Measurements from ENCODE around the gene ZDHHC7. TPM values are rescaled to one million over a fixed set of nuclear protein-coding genes. Genes with fewer than 3 reads are reported as not detected.

The ZDHHC7 gene
- total RNA-seq, 1 experiment from 2014 or later = 39.9 TPM

DNA sequence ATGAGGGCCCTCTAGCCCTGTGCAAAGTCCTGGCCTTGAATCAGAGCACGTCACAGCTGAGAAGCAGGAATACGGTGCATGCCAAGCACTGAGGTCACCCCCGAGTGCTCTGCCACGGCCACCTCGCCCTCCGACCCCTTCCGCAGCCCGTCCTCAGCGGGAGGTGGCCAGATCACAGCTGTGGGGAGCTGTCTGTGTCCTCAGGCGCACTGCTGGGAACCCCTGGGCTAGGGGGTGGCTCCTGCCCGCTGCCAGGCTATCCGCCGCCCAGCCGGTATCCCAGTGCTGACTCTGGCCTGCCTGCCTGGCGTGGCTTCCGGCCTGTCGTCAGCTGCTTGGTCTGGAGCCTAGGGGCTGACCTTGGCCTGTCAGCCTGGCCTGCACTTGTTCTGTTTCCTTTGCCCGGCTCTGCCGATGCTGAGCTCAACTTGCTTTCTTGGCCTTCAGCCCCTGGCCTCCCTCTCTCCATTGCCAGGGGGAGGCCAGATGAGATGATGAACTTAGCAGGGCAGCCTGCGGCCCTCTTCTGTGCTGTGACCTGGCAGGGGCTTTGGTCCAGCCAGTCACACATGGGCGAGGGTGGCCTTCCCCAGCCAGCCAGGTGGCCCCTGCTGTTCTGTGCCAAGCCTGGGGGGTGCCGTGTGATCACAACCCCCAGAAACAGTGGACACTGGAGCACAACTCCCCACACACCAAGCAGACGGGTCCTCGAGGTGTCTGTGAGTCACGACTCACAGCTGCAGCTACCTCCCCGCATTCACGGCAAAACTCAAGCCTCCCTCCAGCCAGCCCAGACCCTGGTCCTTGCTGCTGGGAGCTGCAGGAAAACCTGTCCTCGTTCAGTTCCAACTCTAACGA, 77.3 kb downstream of the ZDHHC7 start:
- Histone ChIP-seq H3K4me1 (ENCODE audit: control insufficient read depth in 1 of 2, insufficient read depth in 2 of 2, low read length in 2 of 2) (peaks cover 0 to 3% of the 10 kb centered on the region in 2 experiments; a peak in 1 of 4 replicates), H3K4me2 (ENCODE audit: low read length) (no peak overlapping the region), H4K20me1 (ENCODE audit: insufficient read depth) (no peaks in the 10 kb centered on the region), H3K9me3 (ENCODE audit: control insufficient read depth in 1 of 2, insufficient read depth in 1 of 2, low read depth in 1 of 2, low read length in 2 of 2) (no peaks in the 10 kb centered on the region), H3K27me3 (ENCODE audit: insufficient read depth, low read length) (no peaks in the 10 kb centered on the region), H2AFZ (ENCODE audit: low read depth, low read length, poor library complexity, severe bottlenecking) (no peak overlapping the region), H3K79me2 (ENCODE audit: insufficient read depth, low read length) (no peaks in the 10 kb centered on the region), H3K9ac (ENCODE audit: low read length) (no peak overlapping the region), H3K4me3 (replicated peaks in 1 of 2; ENCODE audit: low read depth in 1 of 2, low read length in 2 of 2) (no peak overlapping the region), H3K27ac (ENCODE audit: low read depth, low read length) (no peak overlapping the region), H3K9me2 (ENCODE audit: insufficient read depth) (no peaks in the 10 kb centered on the region), H3K36me3 (ENCODE audit: control insufficient read depth in 1 of 2, insufficient read depth in 2 of 2, low read length in 2 of 2) (no peaks in the 10 kb centered on the region)
- DNase-seq (ENCODE audit: low read depth, low spot score) (no peak), ATAC-seq (no peak)
- ChIA-PET RAD21 (ENCODE audit: low non-redundant PET in 1 of 2, low total read pairs in 2 of 2, uncharacterized antibody in 2 of 2, unreplicated experiment in 2 of 2) (no interaction called here), POLR2A (no interaction called here), CTCF (interaction anchor here (0.7 kb wide), 1 partner anchor 153 kb away, joined by 3 read pairs; no protein-coding TSS in a partner anchor)
- TF ChIP-seq ELF1 (IDR thresholded peaks at IDR 0.05; ENCODE audit: borderline replicate concordance, low read depth) (no peak), ZNF274 (IDR thresholded peaks at IDR 0.05; ENCODE audit: low read depth, low read length) (no peak), EZH2 (IDR thresholded peaks at IDR 0.05) (no peak), SP1 (IDR thresholded peaks at IDR 0.05; ENCODE audit: low read depth) (no peak), YY1 (IDR thresholded peaks at IDR 0.05; ENCODE audit: extremely low read depth, insufficient replicate concordance, low read depth, low read length) (no peak), SIN3A (IDR thresholded peaks at IDR 0.05; ENCODE audit: low read depth) (no peak), CEBPB (IDR thresholded peaks at IDR 0.05; ENCODE audit: low read depth) (no peak), FOSL1 (IDR thresholded peaks at IDR 0.05; ENCODE audit: low read depth) (no peak), EGR1 (IDR thresholded peaks at IDR 0.05; ENCODE audit: low read depth) (no peak), REST (IDR thresholded peaks at IDR 0.05; ENCODE audit: low read depth) (no peak), TCF7L2 (IDR thresholded peaks at IDR 0.05; ENCODE audit: borderline replicate concordance, extremely low read depth, insufficient read depth, insufficient read length) (no peak)
- TF ChIP-seq, protein P1, sequence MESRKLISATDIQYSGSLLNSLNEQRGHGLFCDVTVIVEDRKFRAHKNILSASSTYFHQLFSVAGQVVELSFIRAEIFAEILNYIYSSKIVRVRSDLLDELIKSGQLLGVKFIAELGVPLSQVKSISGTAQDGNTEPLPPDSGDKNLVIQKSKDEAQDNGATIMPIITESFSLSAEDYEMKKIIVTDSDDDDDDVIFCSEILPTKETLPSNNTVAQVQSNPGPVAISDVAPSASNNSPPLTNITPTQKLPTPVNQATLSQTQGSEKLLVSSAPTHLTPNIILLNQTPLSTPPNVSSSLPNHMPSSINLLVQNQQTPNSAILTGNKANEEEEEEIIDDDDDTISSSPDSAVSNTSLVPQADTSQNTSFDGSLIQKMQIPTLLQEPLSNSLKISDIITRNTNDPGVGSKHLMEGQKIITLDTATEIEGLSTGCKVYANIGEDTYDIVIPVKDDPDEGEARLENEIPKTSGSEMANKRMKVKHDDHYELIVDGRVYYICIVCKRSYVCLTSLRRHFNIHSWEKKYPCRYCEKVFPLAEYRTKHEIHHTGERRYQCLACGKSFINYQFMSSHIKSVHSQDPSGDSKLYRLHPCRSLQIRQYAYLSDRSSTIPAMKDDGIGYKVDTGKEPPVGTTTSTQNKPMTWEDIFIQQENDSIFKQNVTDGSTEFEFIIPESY (IDR thresholded peaks at IDR 0.05; ENCODE audit: extremely low read depth, insufficient replicate concordance, low read length) = no peak
- TF ChIP-seq, protein P2, sequence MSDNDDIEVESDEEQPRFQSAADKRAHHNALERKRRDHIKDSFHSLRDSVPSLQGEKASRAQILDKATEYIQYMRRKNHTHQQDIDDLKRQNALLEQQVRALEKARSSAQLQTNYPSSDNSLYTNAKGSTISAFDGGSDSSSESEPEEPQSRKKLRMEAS (IDR thresholded peaks at IDR 0.05) = no peak
- no TSS peak for BruUV-seq (replicated peaks)
- intact Hi-C loops (cut with micrococcal nuclease) = loop anchor here (10.0 kb wide), 1 partner anchor 301 kb away; no protein-coding TSS in a partner anchor
